PC-9 (cell line): Measurements from ENCODE around the gene RTEL1.

Experiments
- CTCF ChIP-seq: fragments of 200-600 bp; sonication (generic); conservative IDR thresholded peaks from 2 replicates; pipeline ENCODE4 v1.6.1; 2017; ENCODE audit warnings: mixed run types, antibody characterized with exemption, mild to moderate bottlenecking, moderate library complexity
- EZH2 ChIP-seq: fragments of 200-600 bp; sonication (generic); IDR thresholded peaks from 2 replicates; pipeline ENCODE4 v1.8.0; 2017; ENCODE audit warnings: antibody characterized with exemption, low read depth

GRCh38 chr20:63673951-63674350 lies 15.8 kb downstream of the RTEL1 start:
- TF ChIP-seq CTCF, result no peak
- TF ChIP-seq EZH2, result no peak
